Lung microvascular endothelial cell (primary cell): Measurements from ENCODE around the gene COG5. TPM values are rescaled to one million over a fixed set of nuclear protein-coding genes. Genes with fewer than 3 reads are reported as not detected.

Experiments
- DNase-seq, 2 donors: peaks; one replicate each; pipeline versions ENCODE4 v3.0.0 to v3.0.0-alpha.2; 2010; ENCODE audit warnings: low read depth in 2 of 2
- total RNA-seq: library from RNA; depleted of rRNA; stranded (reverse); fragments of >200 nt; gene quantifications from 2 replicates; pipeline ENCODE4 v1.2.1, GENCODE V29; 2014

COG5 gene
- total RNA-seq, 1 donor from 2014 or later, result 19.6 TPM

- peak; percentile 13 to 25 for DNase-seq
These were observed 57.6 kb downstream of the COG5 start for GRCh38 chr7:107505997-107506673.

DNA sequence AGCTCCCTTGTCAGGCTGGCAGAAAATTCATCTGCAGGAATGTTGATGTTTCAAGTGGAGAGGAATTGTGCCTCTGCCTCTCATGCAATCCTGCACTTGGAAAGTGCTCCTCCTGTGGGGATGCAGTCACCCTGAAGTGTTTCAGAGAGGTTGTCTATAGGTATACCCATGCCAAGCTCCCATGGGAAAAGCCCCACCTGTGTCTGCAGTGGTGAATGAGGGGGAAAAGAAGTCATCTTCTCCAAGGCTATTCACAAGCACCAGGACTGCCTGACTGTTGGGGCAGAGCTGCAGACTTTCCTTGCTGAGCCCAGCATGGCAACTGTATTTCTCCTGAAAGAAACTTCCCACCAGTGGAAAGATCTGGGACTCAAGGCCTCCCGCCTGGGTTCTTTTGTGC is 58.4 kb downstream of the COG5 start:
- DNase-seq, result no peak

GRCh38 chr7:107503687-107504086 is 60.0 kb downstream of the COG5 start:
- DNase-seq, result no peak

- DNase-seq, result no peak
These were observed 60.9 kb downstream of the COG5 start for GRCh38 chr7:107502797-107503196.

DNA sequence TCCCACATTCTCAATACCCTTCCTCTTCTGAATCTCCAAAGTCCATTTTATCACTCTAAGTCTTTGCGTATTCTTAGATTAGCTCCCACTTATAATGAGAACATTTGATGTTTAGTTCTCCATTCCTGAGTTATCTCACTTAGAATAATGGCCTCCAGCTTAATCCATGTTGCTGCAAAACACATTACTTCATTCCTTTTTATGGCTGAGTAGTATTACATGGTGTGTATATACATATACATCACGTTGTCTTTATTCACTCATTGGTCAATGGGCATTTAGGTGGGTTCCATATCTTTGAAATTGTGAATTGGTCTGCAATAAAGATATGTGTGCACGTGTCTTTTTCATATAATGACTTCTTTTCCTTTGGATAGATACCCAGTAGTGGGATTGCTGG is 61.6 kb downstream of the COG5 start:
- no peak for DNase-seq

GRCh38 chr7:107501593-107501992 is 62.1 kb downstream of the COG5 start:
- peak; percentile 59 to 75 for DNase-seq

DNA sequence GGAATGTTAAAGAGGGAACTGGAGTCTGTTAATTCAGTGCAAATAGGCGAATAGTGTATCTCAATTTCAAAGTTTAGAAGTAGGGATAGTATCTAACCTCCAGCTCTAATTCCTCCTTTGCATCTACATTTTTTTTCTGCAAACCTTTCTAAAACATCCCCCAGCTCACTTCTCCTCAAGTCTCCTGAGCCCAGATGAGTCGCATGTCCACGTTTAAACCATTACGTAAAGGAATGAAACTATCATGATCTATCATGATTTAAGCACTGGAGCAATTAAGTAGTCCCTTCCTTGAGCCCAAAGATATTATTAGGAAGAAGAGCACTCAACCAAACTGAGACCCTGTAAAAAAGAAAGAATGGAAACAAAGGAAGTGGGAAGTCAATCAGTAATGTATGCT is 64.0 kb downstream of the COG5 start:
- DNase-seq, result no peak

GRCh38 chr7:107495516-107495915 is 68.2 kb downstream of the COG5 start:
- no peak for DNase-seq

DNA sequence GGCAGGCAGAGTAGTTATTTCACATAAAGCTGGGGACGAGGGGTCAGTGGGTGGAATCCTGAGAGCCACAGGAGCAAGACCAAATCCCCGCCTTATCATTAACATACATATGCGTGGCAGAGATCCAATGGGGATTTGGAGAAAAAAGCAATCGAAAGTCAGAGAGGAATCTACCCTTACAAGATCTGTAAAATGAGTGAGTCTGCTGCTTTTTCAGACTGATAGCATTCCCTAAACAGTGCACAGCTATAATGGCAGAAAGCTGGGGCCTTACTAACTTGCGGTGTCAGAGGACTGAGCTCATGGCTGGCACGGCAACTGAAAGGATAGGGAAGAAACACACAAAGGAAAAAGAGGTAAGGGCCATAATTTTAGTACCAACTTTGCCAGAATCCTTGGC is 68.8 kb downstream of the COG5 start:
- no peak for DNase-seq

GRCh38 chr7:107494315-107494751 is 69.4 kb downstream of the COG5 start:
- DNase-seq, result no peak

- no peak for DNase-seq
These were observed 70.8 kb downstream of the COG5 start for GRCh38 chr7:107492875-107493274.

GRCh38 chr7:107486041-107486440 is 77.7 kb downstream of the COG5 start:
- DNase-seq, result no peak

GRCh38 chr7:107482571-107482970 is 81.1 kb downstream of the COG5 start:
- no peak for DNase-seq

DNA sequence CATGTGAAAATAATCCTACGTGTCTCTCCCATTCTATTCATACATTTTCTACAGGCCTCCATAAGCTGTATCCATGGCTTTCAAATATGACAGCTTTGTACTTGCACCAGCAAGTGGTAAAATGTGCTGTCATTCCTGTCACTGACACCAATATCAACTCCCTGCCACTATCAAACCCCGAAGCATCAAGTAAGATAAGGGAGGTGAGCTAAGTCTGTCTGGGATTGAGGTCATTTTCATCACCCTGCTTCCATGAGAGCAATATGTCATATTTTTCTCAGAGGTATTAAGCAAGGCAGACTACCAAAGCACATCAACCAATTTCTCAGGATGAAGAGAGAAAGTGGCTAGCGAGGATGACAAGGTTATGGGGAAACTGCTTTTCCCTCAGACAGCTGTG is 82.8 kb downstream of the COG5 start:
- DNase-seq, result no peak

DNA sequence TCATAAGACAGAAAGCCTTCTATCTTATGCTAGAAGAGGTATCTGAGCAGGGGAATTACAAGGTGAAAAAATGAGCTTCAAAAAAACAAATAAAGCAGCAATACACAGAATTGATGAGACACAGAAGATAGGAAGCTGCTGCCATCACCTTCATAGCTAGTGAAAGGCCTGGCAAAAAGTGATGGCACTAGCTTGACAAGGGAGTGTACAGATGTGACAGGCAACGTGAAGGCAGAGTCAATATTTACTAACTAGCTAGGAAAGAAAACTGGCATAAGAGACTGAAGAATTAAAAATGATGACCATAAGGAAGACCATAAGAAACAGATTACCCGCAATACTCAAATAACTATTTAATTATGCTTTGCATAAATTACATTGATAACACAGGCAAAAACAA is 84.4 kb downstream of the COG5 start:
- DNase-seq, result no peak

GRCh38 chr7:107474104-107474521 is 89.6 kb downstream of the COG5 start:
- DNase-seq, result no peak

GRCh38 chr7:107472116-107472515 is 91.6 kb downstream of the COG5 start:
- no peak for DNase-seq

GRCh38 chr7:107471292-107472070 is 92.2 kb downstream of the COG5 start:
- no peak for DNase-seq

DNA sequence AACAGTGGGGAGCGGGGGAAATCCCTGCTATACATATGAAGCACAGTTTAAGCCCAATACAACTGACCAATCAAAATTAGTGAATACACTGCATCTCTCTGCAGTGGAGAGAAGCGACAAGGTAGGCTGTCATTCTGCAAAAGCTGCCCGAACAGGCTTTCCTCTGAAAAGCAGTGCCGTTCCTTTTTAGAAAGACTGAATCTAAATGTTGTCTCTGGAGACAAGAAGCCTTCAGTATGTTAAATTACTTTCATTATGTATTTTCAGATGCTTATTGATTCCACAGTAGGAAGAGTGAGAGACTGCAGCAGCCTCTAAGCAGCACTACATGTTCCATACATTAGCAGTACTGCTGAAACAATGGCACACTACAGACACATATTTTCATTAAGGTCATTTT is 93.8 kb downstream of the COG5 start, which contains the start of gene GPR22:
TSS of gene GPR22 (plus strand) at position 129 of the 400 bp plus-strand sequence. CDS start 4,004 bp downstream, outside the sequence.
- DNase-seq, result no peak

DNA sequence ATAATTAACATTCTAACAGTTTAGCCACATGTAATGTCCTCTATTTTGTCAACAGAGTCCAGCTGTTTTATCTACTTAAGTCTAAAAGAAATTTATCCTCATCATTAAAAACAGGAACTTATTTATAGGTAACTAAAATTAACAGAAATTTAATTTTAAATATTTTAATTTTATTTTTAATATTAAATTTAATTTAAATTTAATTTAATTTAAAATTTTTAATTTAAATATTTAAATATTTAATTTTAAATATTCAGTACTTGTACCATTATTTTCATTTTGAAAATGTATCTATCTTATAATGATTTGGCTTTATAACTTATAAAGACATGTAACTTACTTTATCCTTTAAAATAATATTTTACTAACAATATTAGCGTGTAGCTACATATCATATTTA is 94.9 kb downstream of the COG5 start:
- DNase-seq, result no peak

- no peak for DNase-seq
These were observed 95.7 kb downstream of the COG5 start for GRCh38 chr7:107467972-107468371.

GRCh38 chr7:107464666-107465226 is 99.0 kb downstream of the COG5 start:
- no peak for DNase-seq
